Neuronal stem cell (in vitro differentiated cells): Measurements from ENCODE around the gene RUNX2.

Experiments
- DNase-seq: peaks from one replicate; pipeline ENCODE4 v3.0.0-alpha.2; 2013; ENCODE audit warnings: low spot score
- H2AFZ ChIP-seq: one replicate; pipeline ENCODE4 v1.6.1; 2013; ENCODE audit warnings: mild to moderate bottlenecking, low read length, inconsistent platforms
- H2AK5ac ChIP-seq: 2 replicates; pipeline ENCODE4 v1.6.1; 2013; ENCODE audit warnings: low read depth, mild to moderate bottlenecking, inconsistent platforms, low read length, moderate library complexity, mixed read lengths
- H2BK120ac ChIP-seq: 2 replicates; pipeline ENCODE4 v1.6.1; 2013; ENCODE audit warnings: low read depth, mild to moderate bottlenecking, inconsistent platforms, low read length, moderate library complexity, mixed read lengths
- H2BK12ac ChIP-seq: one replicate; pipeline ENCODE4 v1.6.1; 2013; ENCODE audit warnings: low read length, inconsistent platforms
- H2BK15ac ChIP-seq: 2 replicates; pipeline ENCODE4 v1.6.1; 2013; ENCODE audit warnings: mild to moderate bottlenecking, low read length, inconsistent platforms, mixed read lengths
- H2BK5ac ChIP-seq: one replicate; pipeline ENCODE4 v1.6.1; 2013; ENCODE audit warnings: inconsistent platforms, mild to moderate bottlenecking, low read length, moderate library complexity
- H3K14ac ChIP-seq: one replicate; pipeline ENCODE4 v1.6.1; 2013; ENCODE audit warnings: low read length, inconsistent platforms
- H3K18ac ChIP-seq: 2 replicates; pipeline ENCODE4 v1.6.1; 2013; ENCODE audit warnings: low read length, inconsistent platforms
- H3K23ac ChIP-seq: 2 replicates; pipeline ENCODE4 v1.6.1; 2013; ENCODE audit warnings: low read depth, mild to moderate bottlenecking, mixed read lengths, low read length, inconsistent platforms; ENCODE audit not compliant: poor library complexity
- H3K27ac ChIP-seq: replicated peaks from 3 replicates; pipeline ENCODE4 v1.5.1; 2013; ENCODE audit warnings: low read length, inconsistent platforms
- H3K27me3 ChIP-seq, 3 experiments: 2 replicates each; pipeline ENCODE4 v1.6.1; 2013; ENCODE audit warnings: low read length in 3 of 3, mild to moderate bottlenecking in 2 of 3, inconsistent platforms in 1 of 3, low read depth in 1 of 3, mixed read lengths in 1 of 3, moderate library complexity in 1 of 3; ENCODE audit not compliant: control insufficient read depth in 3 of 3, insufficient read depth in 3 of 3
- H3K36me3 ChIP-seq, 2 donors: replicated peaks in 1 of 2; 2 replicates each; pipeline ENCODE4 v1.6.1; 2013; ENCODE audit warnings: low read length in 2 of 2; ENCODE audit not compliant: control insufficient read depth in 2 of 2, insufficient read depth in 2 of 2
- H3K4ac ChIP-seq: 2 replicates; pipeline ENCODE4 v1.6.1; 2013; ENCODE audit warnings: inconsistent platforms, mild to moderate bottlenecking, low read length, moderate library complexity
- H3K4me1 ChIP-seq, 2 donors: 1 replicate in 1 of 2; 2 replicates in 1 of 2; pipeline ENCODE4 v1.6.1; 2013; ENCODE audit warnings: low read length in 2 of 2, low read depth in 1 of 2; ENCODE audit not compliant: control insufficient read depth in 2 of 2, insufficient read depth in 1 of 2
- H3K4me2 ChIP-seq: one replicate; pipeline ENCODE4 v1.6.1; 2013; ENCODE audit warnings: mild to moderate bottlenecking, low read length, inconsistent platforms; ENCODE audit not compliant: insufficient read depth, poor library complexity, severe bottlenecking
- H3K4me3 ChIP-seq, 2 donors: 2 replicates each; pipeline ENCODE4 v1.5.1; 2013; ENCODE audit warnings: low read length in 2 of 2, mild to moderate bottlenecking in 2 of 2, inconsistent platforms in 1 of 2, moderate library complexity in 1 of 2
- H3K79me1 ChIP-seq: one replicate; pipeline ENCODE4 v1.6.1; 2013; ENCODE audit warnings: low read depth, mild to moderate bottlenecking, inconsistent platforms, low read length, moderate library complexity
- H3K9ac ChIP-seq: one replicate; pipeline ENCODE4 v1.6.1; 2013; ENCODE audit warnings: mild to moderate bottlenecking, low read depth, low read length, inconsistent platforms; ENCODE audit not compliant: poor library complexity
- H3K9me3 ChIP-seq, 2 donors: replicated peaks in 1 of 2; 2 replicates each; pipeline versions ENCODE3 to v1.6.1; 2013; ENCODE audit warnings: low read length in 2 of 2, mild to moderate bottlenecking in 2 of 2, inconsistent platforms in 1 of 2, low read depth in 1 of 2, mixed read lengths in 1 of 2, moderate library complexity in 1 of 2; ENCODE audit not compliant: control insufficient read depth in 2 of 2, insufficient read depth in 1 of 2
- H4K8ac ChIP-seq: one replicate; pipeline ENCODE4 v1.6.1; 2013; ENCODE audit warnings: low read depth, mild to moderate bottlenecking, inconsistent platforms, low read length, moderate library complexity
- H4K91ac ChIP-seq: one replicate; pipeline ENCODE4 v1.6.1; 2013; ENCODE audit warnings: low read length, low read depth, mild to moderate bottlenecking, inconsistent platforms; ENCODE audit not compliant: poor library complexity
- WGBS, 2 donors: extraction: QIAGEN DNeasy Blood & Tissue Kit; methylation state at CpG; one replicate each; pipeline ENCODE4 v1.1.7; 2013; ENCODE audit warnings: missing lambda C conversion rate in 2 of 2, mixed read lengths in 1 of 2; ENCODE audit not compliant: insufficient read length in 2 of 2, insufficient replicate concordance in 1 of 2; ENCODE audit errors: extremely low coverage in 2 of 2; 5-methylcytosine and 5-hydroxymethylcytosine counted together

The RUNX2 gene

GRCh38 chr6:45631396-45631795, 303.3 kb downstream of the RUNX2 start:
- H4K8ac ChIP-seq: no peak overlapping the region
- no CpG with 5 or more reads among the region's 3 CpGs for WGBS, 2 donors
- no peaks in the 10 kb centered on the region for H3K27me3 ChIP-seq
- H2AFZ ChIP-seq: no peak overlapping the region
- H3K4me3 ChIP-seq: no peak overlapping the region
- no peaks in the 10 kb centered on the region for H3K4me1 ChIP-seq
- no peak overlapping the region for H3K4me2 ChIP-seq
- no peak overlapping the region for H2BK12ac ChIP-seq
- no peak overlapping the region for H3K18ac ChIP-seq
- H4K91ac ChIP-seq: no peak overlapping the region
- H2BK5ac ChIP-seq: no peak overlapping the region
- no peaks in the 10 kb centered on the region for H3K36me3 ChIP-seq
- DNase-seq: no peak
- H2BK15ac ChIP-seq: no peak overlapping the region
- H3K27ac ChIP-seq: no peak overlapping the region
- no peaks in the 10 kb centered on the region for H3K79me1 ChIP-seq
- H2BK120ac ChIP-seq: no peak overlapping the region
- H3K9ac ChIP-seq: no peak overlapping the region
- no peaks in the 10 kb centered on the region for H3K9me3 ChIP-seq
- H3K4ac ChIP-seq: no peak overlapping the region
- H3K14ac ChIP-seq: no peak overlapping the region
- no peak overlapping the region for H3K23ac ChIP-seq
- no peak overlapping the region for H2AK5ac ChIP-seq

GRCh38 chr6:45633272-45633908, 305.3 kb downstream of the RUNX2 start:
- H2BK12ac ChIP-seq: no peak overlapping the region
- no peaks in the 10 kb centered on the region for H3K4me1 ChIP-seq
- H3K9ac ChIP-seq: no peak overlapping the region
- H4K91ac ChIP-seq: no peak overlapping the region
- H3K18ac ChIP-seq: no peak overlapping the region
- H2AK5ac ChIP-seq: no peak overlapping the region
- no peak overlapping the region for H2BK120ac ChIP-seq
- H3K4me2 ChIP-seq: no peak overlapping the region
- H3K27ac ChIP-seq: no peak overlapping the region
- H3K14ac ChIP-seq: no peak overlapping the region
- H2AFZ ChIP-seq: no peak overlapping the region
- no peaks in the 10 kb centered on the region for H3K27me3 ChIP-seq
- no peak overlapping the region for H3K4ac ChIP-seq
- no peak overlapping the region for H4K8ac ChIP-seq
- no CpG with 5 or more reads among the region's 6 CpGs for WGBS, 2 donors
- H2BK15ac ChIP-seq: no peak overlapping the region
- peaks cover 0 to 2% of the 10 kb centered on the region in 2 donors for H3K9me3 ChIP-seq
- no peak overlapping the region for H3K23ac ChIP-seq
- DNase-seq: no peak
- H3K36me3 ChIP-seq: no peaks in the 10 kb centered on the region
- no peak overlapping the region for H2BK5ac ChIP-seq
- H3K4me3 ChIP-seq: no peak overlapping the region
- no peaks in the 10 kb centered on the region for H3K79me1 ChIP-seq

- H3K18ac ChIP-seq: no peak overlapping the region
- H4K91ac ChIP-seq: no peak overlapping the region
- H3K27ac ChIP-seq: no peak overlapping the region
- H2AFZ ChIP-seq: no peak overlapping the region
- no peak overlapping the region for H3K9ac ChIP-seq
- H3K27me3 ChIP-seq: no peaks in the 10 kb centered on the region
- H3K9me3 ChIP-seq: peaks cover 0 to 2% of the 10 kb centered on the region in 2 donors
- no peak for DNase-seq
- H3K79me1 ChIP-seq: no peaks in the 10 kb centered on the region
- H2BK120ac ChIP-seq: no peak overlapping the region
- no peak overlapping the region for H3K23ac ChIP-seq
- no peak overlapping the region for H3K4me3 ChIP-seq
- no peak overlapping the region for H3K14ac ChIP-seq
- no peak overlapping the region for H2BK12ac ChIP-seq
- no peak overlapping the region for H2BK5ac ChIP-seq
- H2AK5ac ChIP-seq: no peak overlapping the region
- H2BK15ac ChIP-seq: no peak overlapping the region
- no peaks in the 10 kb centered on the region for H3K36me3 ChIP-seq
- H3K4ac ChIP-seq: no peak overlapping the region
- no CpG with 5 or more reads among the region's 4 CpGs for WGBS, 2 donors
- H3K4me1 ChIP-seq: no peaks in the 10 kb centered on the region
- H4K8ac ChIP-seq: no peak overlapping the region
- H3K4me2 ChIP-seq: no peak overlapping the region
Observed at GRCh38 chr6:45634231-45634630, 306.1 kb downstream of the RUNX2 start.

GRCh38 chr6:45635284-45635867, 307.2 kb downstream of the RUNX2 start:
- no peak overlapping the region for H3K14ac ChIP-seq
- H4K91ac ChIP-seq: no peak overlapping the region
- H3K27ac ChIP-seq: no peak overlapping the region
- no peaks in the 10 kb centered on the region for H3K79me1 ChIP-seq
- no peak overlapping the region for H2BK15ac ChIP-seq
- H3K18ac ChIP-seq: no peak overlapping the region
- H3K4me3 ChIP-seq: no peak overlapping the region
- H2BK12ac ChIP-seq: no peak overlapping the region
- DNase-seq: no peak
- no peaks in the 10 kb centered on the region for H3K4me1 ChIP-seq
- H3K27me3 ChIP-seq: no peaks in the 10 kb centered on the region
- H4K8ac ChIP-seq: no peak overlapping the region
- H3K4ac ChIP-seq: no peak overlapping the region
- H3K4me2 ChIP-seq: no peak overlapping the region
- no peak overlapping the region for H2AFZ ChIP-seq
- H3K9ac ChIP-seq: no peak overlapping the region
- no CpG with 5 or more reads among the region's 8 CpGs for WGBS, 2 donors
- no peak overlapping the region for H2AK5ac ChIP-seq
- no peak overlapping the region for H3K23ac ChIP-seq
- no peak overlapping the region for H2BK5ac ChIP-seq
- H3K9me3 ChIP-seq: peaks cover 0 to 2% of the 10 kb centered on the region in 2 donors
- H2BK120ac ChIP-seq: no peak overlapping the region
- H3K36me3 ChIP-seq: no peaks in the 10 kb centered on the region
